Gastrocnemius medialis (tissue), 4 donors: ENCODE data around the gene ZMYND8.

Experiments used
- POLR2A ChIP-seq, 2 donors: fragments of 450-650 bp; IDR thresholded peaks; one replicate each; pipeline ENCODE4 v1.6.1; 2017; ENCODE audit warnings: antibody characterized with exemption in 2 of 2, mild to moderate bottlenecking in 2 of 2, moderate library complexity in 2 of 2
- TF ChIP-seq, protein P1 (sequence below), 5 experiments: fragments of 450-650 bp in 3 of 5; fragments of 200-600 bp in 2 of 5; sonication (generic) in 2 of 5; IDR thresholded peaks in 4 of 5; conservative IDR thresholded peaks in 1 of 5; 1 replicate in 4 of 5; 2 replicates in 1 of 5; pipeline ENCODE4 v1.5.1; 2016 to 2019; ENCODE audit warnings: antibody characterized with exemption in 5 of 5, mild to moderate bottlenecking in 3 of 5, moderate library complexity in 3 of 5

DNA sequence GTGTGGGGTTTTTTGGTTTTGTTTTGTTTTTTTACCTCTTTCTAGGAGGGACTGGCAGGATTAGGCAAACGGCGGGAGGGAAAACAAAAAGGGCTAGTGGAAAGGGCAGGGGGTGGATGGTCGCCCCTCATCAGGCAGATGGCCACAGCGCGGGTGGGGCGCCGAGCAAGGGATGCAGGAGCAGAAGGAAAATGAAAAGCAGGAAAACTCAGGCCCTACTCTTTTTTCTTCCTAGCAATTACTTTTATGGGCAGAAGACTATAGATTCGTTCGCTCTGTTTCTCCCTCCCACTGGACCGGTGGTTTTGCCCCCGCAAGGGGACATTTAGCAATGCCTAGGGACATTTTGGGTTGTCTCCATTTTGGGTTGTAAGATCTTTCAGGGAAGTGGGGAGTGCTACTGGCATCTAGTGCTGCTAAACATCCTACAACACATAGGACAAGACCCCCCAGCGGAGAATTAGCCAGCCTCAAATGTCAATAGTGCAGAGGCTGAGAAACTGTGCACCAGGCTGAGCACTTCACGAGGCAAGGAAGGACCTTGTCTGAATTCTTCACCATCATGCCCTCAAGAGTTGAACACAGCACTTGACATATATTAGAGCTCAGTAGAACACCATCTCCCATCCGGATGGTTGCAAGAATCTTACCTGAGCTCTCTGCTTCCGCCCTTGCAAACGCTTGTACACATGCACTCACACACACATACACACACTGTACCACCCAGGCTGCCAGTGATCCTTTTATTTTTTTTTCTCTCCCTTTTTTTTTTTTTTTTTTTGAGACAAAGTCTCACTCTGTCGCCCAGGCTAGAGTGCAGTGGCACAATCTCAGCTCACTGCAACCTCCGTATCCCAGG, 4.8 kb upstream of the ZMYND8 start:
- no peak for TF ChIP-seq POLR2A (IDR thresholded peaks at IDR 0.05)
- TF ChIP-seq, protein P1, sequence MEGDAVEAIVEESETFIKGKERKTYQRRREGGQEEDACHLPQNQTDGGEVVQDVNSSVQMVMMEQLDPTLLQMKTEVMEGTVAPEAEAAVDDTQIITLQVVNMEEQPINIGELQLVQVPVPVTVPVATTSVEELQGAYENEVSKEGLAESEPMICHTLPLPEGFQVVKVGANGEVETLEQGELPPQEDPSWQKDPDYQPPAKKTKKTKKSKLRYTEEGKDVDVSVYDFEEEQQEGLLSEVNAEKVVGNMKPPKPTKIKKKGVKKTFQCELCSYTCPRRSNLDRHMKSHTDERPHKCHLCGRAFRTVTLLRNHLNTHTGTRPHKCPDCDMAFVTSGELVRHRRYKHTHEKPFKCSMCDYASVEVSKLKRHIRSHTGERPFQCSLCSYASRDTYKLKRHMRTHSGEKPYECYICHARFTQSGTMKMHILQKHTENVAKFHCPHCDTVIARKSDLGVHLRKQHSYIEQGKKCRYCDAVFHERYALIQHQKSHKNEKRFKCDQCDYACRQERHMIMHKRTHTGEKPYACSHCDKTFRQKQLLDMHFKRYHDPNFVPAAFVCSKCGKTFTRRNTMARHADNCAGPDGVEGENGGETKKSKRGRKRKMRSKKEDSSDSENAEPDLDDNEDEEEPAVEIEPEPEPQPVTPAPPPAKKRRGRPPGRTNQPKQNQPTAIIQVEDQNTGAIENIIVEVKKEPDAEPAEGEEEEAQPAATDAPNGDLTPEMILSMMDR (IDR thresholded peaks at IDR 0.05 in 4 of 5, conservative IDR thresholded peaks at IDR 0.05 in 1 of 5) = no peak
